HepG2 (cell line): ENCODE data around the gene VSIG10L2. TPM values are rescaled to one million over a fixed set of nuclear protein-coding genes. Genes with fewer than 3 reads are reported as not detected.

Source experiments
- ATAC-seq: fragments of 200-7000 bp; cut with Tn5 transposase; 3 replicates; pipeline ENCODE4 v1.9.1; 2020; ENCODE audit warnings: mild to moderate bottlenecking, moderate library complexity
- Bru-seq: library from RNA; stranded (reverse); fragments of 400-500 nt; gene quantifications from one replicate; lab custom pipeline; 2021; lab: Mats Ljungman, UMichigan
- BruChase-seq, 2 experiments: library from RNA; stranded (reverse); fragments of 400-500 nt; gene quantifications; one replicate each; lab custom pipeline; 2021; lab: Mats Ljungman, UMichigan
- BruUV-seq: library from RNA; stranded (reverse); fragments of 400-500 nt; replicated peaks from 2 replicates; lab custom pipeline; 2021; lab: Mats Ljungman, UMichigan
- CTCF ChIA-PET: fragments of 300-600 bp; formaldehyde crosslinking; extraction: SDS; loops from one replicate; lab custom pipeline; 2021; ENCODE audit warnings: low total read pairs, inconsistent platforms, low intra/inter-chr PET ratio; lab: Yijun Ruan, JAX
- POLR2A ChIA-PET: fragments of 350-600 bp; sonication (Branson Sonifier 250); formaldehyde crosslinking; loops from one replicate; lab custom pipeline; 2020; ENCODE audit warnings: antibody characterized with exemption, inconsistent platforms; lab: Yijun Ruan, JAX
- DNase-seq: peaks from one replicate; pipeline ENCODE4 v3.0.0-alpha.2; 2015; ENCODE audit warnings: low spot score
- FAIRE-seq: peaks from 3 replicates; lab custom pipeline; 2011; peaks lifted over from hg19 to GRCh38; lab: Jason Lieb, UNC
- H2AFZ ChIP-seq: one replicate; pipeline ENCODE4 v1.6.1; 2011; ENCODE audit warnings: low read length, inconsistent platforms
- H3K27ac ChIP-seq: fragments of 300-600 bp; 3 replicates; pipeline ENCODE4 v1.8.0; 2011; ENCODE audit warnings: mixed run types, mild to moderate bottlenecking, mixed read lengths, low read length, inconsistent platforms; ENCODE audit not compliant: insufficient read depth; ENCODE audit errors: extremely low read length
- H3K27me3 ChIP-seq, 2 experiments: fragments of 200-600 bp in 1 of 2; 2 replicates in 1 of 2; 3 replicates in 1 of 2; pipeline versions ENCODE4 v1.6.0 to v1.8.0; 2011; ENCODE audit warnings: low read length in 2 of 2, mild to moderate bottlenecking in 2 of 2, moderate library complexity in 2 of 2, inconsistent platforms in 1 of 2; ENCODE audit not compliant: insufficient read depth in 2 of 2, control insufficient read depth in 1 of 2
- H3K36me3 ChIP-seq, 2 experiments: fragments of 200-600 bp in 1 of 2; replicated peaks in 1 of 2; 2 replicates in 1 of 2; 3 replicates in 1 of 2; pipeline versions ENCODE4 v1.5.1 to v1.8.0; 2011; ENCODE audit warnings: low read length in 2 of 2, inconsistent platforms in 1 of 2; ENCODE audit not compliant: insufficient read depth in 2 of 2, control insufficient read depth in 1 of 2
- H3K4me1 ChIP-seq: 2 replicates; pipeline ENCODE4 v1.5.1; 2012; ENCODE audit warnings: low read length, inconsistent platforms; ENCODE audit not compliant: insufficient read depth
- H3K4me2 ChIP-seq: 2 replicates; pipeline ENCODE4 v1.6.0; 2011; ENCODE audit warnings: low read depth, low read length, inconsistent platforms
- H3K4me3 ChIP-seq, 3 experiments: fragments of 200-600 bp in 1 of 3; sonication (generic), shearing (Covaris generic) in 1 of 3; replicated peaks in 1 of 3; 2 replicates each; pipeline ENCODE4 v1.5.1; 2011 to 2016; ENCODE audit warnings: low read length in 3 of 3, inconsistent platforms in 2 of 3, low read depth in 2 of 3, mild to moderate bottlenecking in 2 of 3, control low read depth in 1 of 3, mixed read lengths in 1 of 3; ENCODE audit not compliant: insufficient read depth in 1 of 3
- H3K79me2 ChIP-seq: one replicate; pipeline ENCODE4 v1.6.1; 2011; ENCODE audit warnings: low read length, inconsistent platforms; ENCODE audit not compliant: insufficient read depth
- H3K9ac ChIP-seq: 2 replicates; pipeline ENCODE4 v1.6.0; 2011; ENCODE audit warnings: mild to moderate bottlenecking, low read depth, low read length, inconsistent platforms; ENCODE audit not compliant: insufficient read depth
- H3K9me3 ChIP-seq: 2 replicates; pipeline ENCODE4 v1.5.1; 2012; ENCODE audit warnings: mild to moderate bottlenecking, low read length
- H4K20me1 ChIP-seq: 2 replicates; pipeline ENCODE4 v1.6.0; 2011; ENCODE audit warnings: inconsistent platforms, mild to moderate bottlenecking, low read length, moderate library complexity; ENCODE audit not compliant: insufficient read depth
- ARHGAP35 ChIP-seq: sonication (generic); formaldehyde crosslinking; IDR thresholded peaks from 2 replicates; pipeline ENCODE4 v1.9.0; 2022; ENCODE audit warnings: mild to moderate bottlenecking, inconsistent platforms, moderate library complexity, missing genetic modification reagents, borderline replicate concordance
- ARNTL ChIP-seq: sonication (generic); formaldehyde crosslinking; IDR thresholded peaks from 2 replicates; pipeline ENCODE4 v1.4.0; 2020; ENCODE audit warnings: mild to moderate bottlenecking, missing genetic modification reagents
- ETV6 ChIP-seq: sonication (generic); formaldehyde crosslinking; conservative IDR thresholded peaks from 2 replicates; pipeline ENCODE4 v1.4.0; 2020; ENCODE audit warnings: missing genetic modification reagents
- FIP1L1 ChIP-seq: fragments of 200-400 bp; formaldehyde crosslinking; IDR thresholded peaks from 2 replicates; pipeline ENCODE4 v1.6.1; 2018; ENCODE audit warnings: low read depth, mild to moderate bottlenecking, low read length, moderate library complexity, borderline replicate concordance; ENCODE audit not compliant: insufficient read depth
- FOSL2 ChIP-seq: sonication (generic); formaldehyde crosslinking; IDR thresholded peaks from 2 replicates; pipeline ENCODE4 v1.4.0; 2020; ENCODE audit warnings: missing genetic modification reagents
- MIXL1 ChIP-seq: IDR thresholded peaks from 2 replicates; pipeline ENCODE4 v1.6.1; 2016
- SALL1 ChIP-seq: sonication (generic); formaldehyde crosslinking; IDR thresholded peaks from 2 replicates; pipeline ENCODE4 v1.8.0; 2022; ENCODE audit warnings: mild to moderate bottlenecking, missing genetic modification reagents
- SAP130 ChIP-seq: IDR thresholded peaks from 2 replicates; pipeline ENCODE4 v1.6.1; 2016; ENCODE audit warnings: low read depth
- SPEN ChIP-seq: sonication (generic); formaldehyde crosslinking; IDR thresholded peaks from 2 replicates; pipeline ENCODE4 v1.5.1; 2020; ENCODE audit warnings: low read depth, mild to moderate bottlenecking, missing genetic modification reagents
- TAF1 ChIP-seq: sonication (generic); formaldehyde crosslinking; IDR thresholded peaks from 2 replicates; pipeline ENCODE4 v1.4.0; 2020; ENCODE audit warnings: missing genetic modification reagents
- ZNF331 ChIP-seq: sonication (generic); formaldehyde crosslinking; IDR thresholded peaks from 2 replicates; pipeline ENCODE4 v1.4.0; 2020; ENCODE audit warnings: missing genetic modification reagents
- ZNF691 ChIP-seq: sonication (generic); formaldehyde crosslinking; IDR thresholded peaks from 2 replicates; pipeline ENCODE4 v1.4.0; 2020; ENCODE audit warnings: missing genetic modification reagents, low read depth, mild to moderate bottlenecking, borderline replicate concordance
- WGBS: methylation state at CpG from one replicate; pipeline ENCODE4 v1.1.6; 2017; ENCODE audit warnings: low lambda C conversion rate; 5-methylcytosine and 5-hydroxymethylcytosine counted together
- in situ Hi-C: cut with HindIII; loops from 2 replicates; pipeline ENCODE4 v1.10.0; 2017; ENCODE audit warnings: low pct_unique_long_range_greater_than_20kb; ENCODE audit not compliant: extremely low pct_ligation_motif_present
- intact Hi-C: fragments of 100-400 bp; cut with micrococcal nuclease; formaldehyde crosslinking; loops from one replicate; pipeline ENCODE4 v1.10.0; 2022; ENCODE audit not compliant: unreplicated experiment
- long read RNA-seq, 2 experiments: library from RNA in 1 of 2; library from polyadenylated mRNA in 1 of 2; stranded (forward) in 1 of 2; unstranded in 1 of 2; transcript quantifications; one replicate each; pipeline ENCODE4 v2.0.0, GENCODE V29; 2019 to 2022
- polyA minus RNA-seq, 3 experiments: library from RNA; depleted of rRNA, polyadenylated mRNA; stranded (reverse); fragments of >200 nt; gene quantifications; 2 replicates each; pipeline ENCODE4 v1.2.3, GENCODE V29; 2011; ENCODE audit warnings: low replicate concordance in 1 of 3
- polyA plus RNA-seq, 8 experiments: library from polyadenylated mRNA; depleted of rRNA in 3 of 8; stranded (reverse) in 7 of 8; unstranded in 1 of 8; fragments of >200 nt; fragmentation: Illumina TruSeq in 4 of 8; extraction: Trizol in 4 of 8; gene quantifications; 2 replicates each; pipeline versions ENCODE4 v1.2.1 to v1.2.3, GENCODE V29; 2011 to 2016; ENCODE audit warnings: low read depth in 4 of 8, missing spikeins in 1 of 8, mixed read lengths in 1 of 8; ENCODE audit not compliant: insufficient read depth in 1 of 8
- total RNA-seq, 5 experiments: library from RNA; depleted of rRNA; stranded (reverse); fragments of >200 nt; fragmentation: Illumina TruSeq; extraction: Trizol; gene quantifications; 2 replicates each; pipeline ENCODE4 v1.2.3, GENCODE V29; 2016; ENCODE audit warnings: low read depth in 1 of 5
- TF ChIP-seq, protein P1 (sequence below): IDR thresholded peaks from 2 replicates; pipeline ENCODE4 v1.6.1; 2012; ENCODE audit warnings: inconsistent platforms
- TF ChIP-seq, protein P2 (sequence below): sonication (generic); formaldehyde crosslinking; IDR thresholded peaks from 2 replicates; pipeline ENCODE4 v1.5.1; 2020; ENCODE audit warnings: mild to moderate bottlenecking, missing genetic modification reagents, moderate library complexity

The VSIG10L2 gene
- total RNA-seq (2016; rRNA removed; fragmentation: Illumina TruSeq; extraction: Trizol) = not detected in 2 replicates
- not detected in 2 replicates for total RNA-seq (2016; cell fraction: cytosol; rRNA removed; fragmentation: Illumina TruSeq; extraction: Trizol; ENCODE audit: low read depth)
- total RNA-seq (2016; cell fraction: insoluble cytoplasmic fraction; rRNA removed; fragmentation: Illumina TruSeq; extraction: Trizol) = 0.04 TPM in 1 of 2 replicates, not detected in the other
- total RNA-seq (2016; cell fraction: membrane; rRNA removed; fragmentation: Illumina TruSeq; extraction: Trizol) = not detected in 2 replicates
- total RNA-seq (2016; cell fraction: nucleus; rRNA removed; fragmentation: Illumina TruSeq; extraction: Trizol) = not detected in 2 replicates
- polyA plus RNA-seq (2011; rRNA removed) = 0.13 and 0.21 TPM in 2 replicates
- 0.04 and 0.05 TPM in 2 replicates for polyA plus RNA-seq (2011; cell fraction: cytosol; rRNA removed)
- 0.16 and 0.27 TPM in 2 replicates for polyA plus RNA-seq (2011; cell fraction: nucleus; rRNA removed)
- polyA plus RNA-seq (2012) = 0.07 TPM in 1 of 2 replicates, not detected in the other
- polyA plus RNA-seq (2016; cell fraction: cytosol; fragmentation: Illumina TruSeq; extraction: Trizol; ENCODE audit: low read depth) = not detected in 2 replicates
- not detected in 2 replicates for polyA plus RNA-seq (2016; cell fraction: insoluble cytoplasmic fraction; fragmentation: Illumina TruSeq; extraction: Trizol; ENCODE audit: low read depth)
- not detected in 2 replicates for polyA plus RNA-seq (2016; cell fraction: membrane; fragmentation: Illumina TruSeq; extraction: Trizol; ENCODE audit: low read depth)
- not detected in 2 replicates for polyA plus RNA-seq (2016; cell fraction: nucleus; fragmentation: Illumina TruSeq; extraction: Trizol; ENCODE audit: insufficient read depth, low read depth)
- polyA minus RNA-seq (2011; rRNA and poly(A)+ RNA removed; ENCODE audit: low replicate concordance) = 0.04 TPM in 1 of 2 replicates, not detected in the other
- not detected in 2 replicates for polyA minus RNA-seq (2011; cell fraction: cytosol; rRNA and poly(A)+ RNA removed)
- 0.13 TPM in 1 of 2 replicates, not detected in the other for polyA minus RNA-seq (2011; cell fraction: nucleus; rRNA and poly(A)+ RNA removed)
- percentile 7 among the genes with signal in this experiment for Bru-seq, nascent RNA
- percentile 8 among the genes with signal in this experiment for BruChase-seq, experiment 1, labeled RNA remaining after a 6-hour chase
- not detected for BruChase-seq, experiment 2, labeled RNA remaining after a 2-hour chase
- long read RNA-seq, experiment 1 = 0 reads
- long read RNA-seq, experiment 2 = 0 reads

GRCh38 chr11:125945797-125946520 lies at the start of gene VSIG10L2:
VSIG10L2 (plus strand) TSS chr11:125946044; CDS start chr11:125946056, 12 bp downstream.
- Histone ChIP-seq H4K20me1 (no peaks in the 10 kb centered on the region), H3K79me2 (no peaks in the 10 kb centered on the region), H3K9me3 (no peaks in the 10 kb centered on the region), H3K27ac (no peak within 1 kb of the TSS), H2AFZ (no peak within 1 kb of the TSS), H3K27me3 (peaks cover 0 to 3% of the 10 kb centered on the region in 2 experiments; a peak in 1 of 5 replicates), H3K4me2 (peak within 1 kb of the TSS; percentile 56), H3K9ac (no peak within 1 kb of the TSS), H3K36me3 (no peaks in the 10 kb centered on the region), H3K4me3 (peak within 1 kb of the TSS in 1 of 3 experiments; percentile 41; a peak in 1 of 6 replicates), H3K4me1 (peaks cover 68% of the 10 kb centered on the region)
- ATAC-seq (no peak), DNase-seq (no peak), FAIRE-seq (no peak)
- in situ Hi-C loops = no loop called here
- no TSS peak for BruUV-seq
- intact Hi-C loops = no loop called here
- POLR2A ChIA-PET = interaction anchor here (1.4 kb wide), 1 partner anchor 241 kb away, joined by 4 read pairs; no protein-coding TSS in a partner anchor
- CTCF ChIA-PET = no interaction called here
- WGBS = 78% methylated on average over 6 of the region's 8 CpGs
- TF ChIP-seq ZNF331 (CRISPR knock-in tag) (peak; percentile 83), SAP130 (peak; percentile 21; the same call in 1 of the 2 replicates), FIP1L1 (no peak), ETV6 (no peak), ZNF691 (CRISPR knock-in tag) (no peak), SPEN (CRISPR knock-in tag) (no peak), ARNTL (CRISPR knock-in tag) (no peak), FOSL2 (CRISPR knock-in tag) (peak; percentile 90), TAF1 (CRISPR knock-in tag) (peak; percentile 24; the same call in 1 of the 2 replicates), SALL1 (peak; percentile 15; the same call in 1 of the 2 replicates), ARHGAP35 (CRISPR knock-in tag) (no peak), MIXL1 (CRISPR knock-in tag) (0 out of 2 replicates have a peak, but pooled peaks have one; percentile 17)
- TF ChIP-seq, protein P1, sequence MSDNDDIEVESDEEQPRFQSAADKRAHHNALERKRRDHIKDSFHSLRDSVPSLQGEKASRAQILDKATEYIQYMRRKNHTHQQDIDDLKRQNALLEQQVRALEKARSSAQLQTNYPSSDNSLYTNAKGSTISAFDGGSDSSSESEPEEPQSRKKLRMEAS = no peak
- TF ChIP-seq, protein P2, sequence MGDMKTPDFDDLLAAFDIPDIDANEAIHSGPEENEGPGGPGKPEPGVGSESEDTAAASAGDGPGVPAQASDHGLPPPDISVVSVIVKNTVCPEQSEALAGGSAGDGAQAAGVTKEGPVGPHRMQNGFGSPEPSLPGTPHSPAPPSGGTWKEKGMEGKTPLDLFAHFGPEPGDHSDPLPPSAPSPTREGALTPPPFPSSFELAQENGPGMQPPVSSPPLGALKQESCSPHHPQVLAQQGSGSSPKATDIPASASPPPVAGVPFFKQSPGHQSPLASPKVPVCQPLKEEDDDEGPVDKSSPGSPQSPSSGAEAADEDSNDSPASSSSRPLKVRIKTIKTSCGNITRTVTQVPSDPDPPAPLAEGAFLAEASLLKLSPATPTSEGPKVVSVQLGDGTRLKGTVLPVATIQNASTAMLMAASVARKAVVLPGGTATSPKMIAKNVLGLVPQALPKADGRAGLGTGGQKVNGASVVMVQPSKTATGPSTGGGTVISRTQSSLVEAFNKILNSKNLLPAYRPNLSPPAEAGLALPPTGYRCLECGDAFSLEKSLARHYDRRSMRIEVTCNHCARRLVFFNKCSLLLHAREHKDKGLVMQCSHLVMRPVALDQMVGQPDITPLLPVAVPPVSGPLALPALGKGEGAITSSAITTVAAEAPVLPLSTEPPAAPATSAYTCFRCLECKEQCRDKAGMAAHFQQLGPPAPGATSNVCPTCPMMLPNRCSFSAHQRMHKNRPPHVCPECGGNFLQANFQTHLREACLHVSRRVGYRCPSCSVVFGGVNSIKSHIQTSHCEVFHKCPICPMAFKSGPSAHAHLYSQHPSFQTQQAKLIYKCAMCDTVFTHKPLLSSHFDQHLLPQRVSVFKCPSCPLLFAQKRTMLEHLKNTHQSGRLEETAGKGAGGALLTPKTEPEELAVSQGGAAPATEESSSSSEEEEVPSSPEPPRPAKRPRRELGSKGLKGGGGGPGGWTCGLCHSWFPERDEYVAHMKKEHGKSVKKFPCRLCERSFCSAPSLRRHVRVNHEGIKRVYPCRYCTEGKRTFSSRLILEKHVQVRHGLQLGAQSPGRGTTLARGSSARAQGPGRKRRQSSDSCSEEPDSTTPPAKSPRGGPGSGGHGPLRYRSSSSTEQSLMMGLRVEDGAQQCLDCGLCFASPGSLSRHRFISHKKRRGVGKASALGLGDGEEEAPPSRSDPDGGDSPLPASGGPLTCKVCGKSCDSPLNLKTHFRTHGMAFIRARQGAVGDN (CRISPR knock-in tag) = peak; percentile 27; the same call in 1 of the 2 replicates
